ENCODE data around the gene PLS1. TPM values are rescaled to one million over a fixed set of nuclear protein-coding genes. Genes with fewer than 3 reads are reported as not detected.

Gene PLS1
- total RNA-seq, 2 donors from 2014 or later: 11.3 to 26.4 TPM

DNA sequence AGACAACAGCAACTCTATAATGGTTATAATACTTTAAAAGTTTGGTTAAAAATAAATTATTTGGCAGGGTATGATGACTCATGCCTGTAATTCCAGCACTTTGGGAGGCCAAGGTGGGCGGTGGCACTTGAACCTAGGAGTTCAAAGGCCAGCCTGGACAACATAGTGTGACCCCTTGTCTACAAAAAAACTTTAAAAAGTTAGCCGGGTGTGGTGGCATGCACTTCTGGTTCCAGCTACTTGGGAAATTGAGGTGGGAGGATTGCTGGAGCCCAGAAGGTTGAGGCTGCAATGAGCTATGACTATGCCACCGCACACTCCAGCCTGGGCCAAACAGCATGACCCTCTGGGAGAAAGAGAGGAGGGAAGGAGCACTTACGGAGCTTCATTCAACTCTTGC lies 119.9 kb downstream of the PLS1 start:
- Histone ChIP-seq H3K4me1 (ENCODE audit: control insufficient read depth, insufficient read depth, low read length) (no peaks in the 10 kb centered on the region), H3K36me3 (ENCODE audit: control insufficient read depth, insufficient read depth, low read length) (no peaks in the 10 kb centered on the region), H3K4me3 (ENCODE audit: low read length) (no peak overlapping the region), H3K9ac (ENCODE audit: extremely low read depth, low read length, poor library complexity, severe bottlenecking) (no peak overlapping the region), H3K27me3 (ENCODE audit: control insufficient read depth, insufficient read depth, low read length, poor library complexity, severe bottlenecking) (no peaks in the 10 kb centered on the region), H3K9me3 (ENCODE audit: control insufficient read depth, low read length) (no peaks in the 10 kb centered on the region), H3K27ac (ENCODE audit: low read depth, low read length) (no peak overlapping the region)
- DNase-seq: no peak
- TF ChIP-seq, protein P1, sequence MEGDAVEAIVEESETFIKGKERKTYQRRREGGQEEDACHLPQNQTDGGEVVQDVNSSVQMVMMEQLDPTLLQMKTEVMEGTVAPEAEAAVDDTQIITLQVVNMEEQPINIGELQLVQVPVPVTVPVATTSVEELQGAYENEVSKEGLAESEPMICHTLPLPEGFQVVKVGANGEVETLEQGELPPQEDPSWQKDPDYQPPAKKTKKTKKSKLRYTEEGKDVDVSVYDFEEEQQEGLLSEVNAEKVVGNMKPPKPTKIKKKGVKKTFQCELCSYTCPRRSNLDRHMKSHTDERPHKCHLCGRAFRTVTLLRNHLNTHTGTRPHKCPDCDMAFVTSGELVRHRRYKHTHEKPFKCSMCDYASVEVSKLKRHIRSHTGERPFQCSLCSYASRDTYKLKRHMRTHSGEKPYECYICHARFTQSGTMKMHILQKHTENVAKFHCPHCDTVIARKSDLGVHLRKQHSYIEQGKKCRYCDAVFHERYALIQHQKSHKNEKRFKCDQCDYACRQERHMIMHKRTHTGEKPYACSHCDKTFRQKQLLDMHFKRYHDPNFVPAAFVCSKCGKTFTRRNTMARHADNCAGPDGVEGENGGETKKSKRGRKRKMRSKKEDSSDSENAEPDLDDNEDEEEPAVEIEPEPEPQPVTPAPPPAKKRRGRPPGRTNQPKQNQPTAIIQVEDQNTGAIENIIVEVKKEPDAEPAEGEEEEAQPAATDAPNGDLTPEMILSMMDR (conservative IDR thresholded peaks at IDR 0.05): no peak
- H3K36me3 Mint-ChIP-seq (ENCODE audit: low read depth): no peaks in the 10 kb centered on the region
- H3K9me3 Mint-ChIP-seq: no peaks in the 10 kb centered on the region
- no peak overlapping the region for H3K27ac Mint-ChIP-seq
- H3K27me3 Mint-ChIP-seq (ENCODE audit: insufficient read depth): no peaks in the 10 kb centered on the region
- H3K4me3 Mint-ChIP-seq: no peak overlapping the region
- H3K4me1 Mint-ChIP-seq: peaks cover 15% of the 10 kb centered on the region
- 92 to 95% methylated on average over 3 to 4 of the region's 4 CpGs for WGBS, 2 experiments (ENCODE audit: insufficient coverage in 1 of 2, insufficient read length in 1 of 2)

DNA sequence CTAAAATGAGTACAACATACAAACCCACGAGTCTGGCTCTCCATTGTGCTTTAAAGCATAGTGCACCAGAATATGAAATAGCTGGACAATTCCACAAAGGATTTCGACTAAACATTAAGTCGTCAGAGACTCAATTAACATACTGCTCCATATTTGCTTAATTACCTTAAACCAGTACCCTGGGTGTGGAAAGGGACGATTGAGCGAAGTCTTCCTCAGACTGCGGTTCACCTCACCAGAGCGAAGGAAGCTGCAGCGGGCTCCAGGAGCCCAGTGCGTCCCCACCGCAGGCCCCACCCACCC lies 127.4 kb downstream of the PLS1 start:
- Mint-ChIP-seq H3K4me3 (peak overlapping the region; percentile 88), H3K4me1 (peaks cover 14% of the 10 kb centered on the region), H3K27me3 (ENCODE audit: insufficient read depth) (peaks cover 2% of the 10 kb centered on the region), H3K9me3 (peaks cover 9% of the 10 kb centered on the region), H3K36me3 (ENCODE audit: low read depth) (peaks cover under 1% of the 10 kb centered on the region), H3K27ac (peak overlapping the region; percentile 98)
- Histone ChIP-seq H3K9ac (ENCODE audit: extremely low read depth, low read length, poor library complexity, severe bottlenecking) (no peak overlapping the region), H3K36me3 (ENCODE audit: control insufficient read depth, insufficient read depth, low read length) (no peaks in the 10 kb centered on the region), H3K4me3 (ENCODE audit: low read length) (peak overlapping the region; percentile 86), H3K27ac (ENCODE audit: low read depth, low read length) (no peak overlapping the region), H3K4me1 (ENCODE audit: control insufficient read depth, insufficient read depth, low read length) (no peaks in the 10 kb centered on the region), H3K9me3 (ENCODE audit: control insufficient read depth, low read length) (no peaks in the 10 kb centered on the region), H3K27me3 (ENCODE audit: control insufficient read depth, insufficient read depth, low read length, poor library complexity, severe bottlenecking) (no peaks in the 10 kb centered on the region)
- no peak for DNase-seq
- 9 to 50% methylated on average over 1 to 10 of the region's 10 CpGs for WGBS, 2 experiments (ENCODE audit: insufficient coverage in 1 of 2, insufficient read length in 1 of 2)
- TF ChIP-seq, protein P1 (conservative IDR thresholded peaks at IDR 0.05): no peak

DNA sequence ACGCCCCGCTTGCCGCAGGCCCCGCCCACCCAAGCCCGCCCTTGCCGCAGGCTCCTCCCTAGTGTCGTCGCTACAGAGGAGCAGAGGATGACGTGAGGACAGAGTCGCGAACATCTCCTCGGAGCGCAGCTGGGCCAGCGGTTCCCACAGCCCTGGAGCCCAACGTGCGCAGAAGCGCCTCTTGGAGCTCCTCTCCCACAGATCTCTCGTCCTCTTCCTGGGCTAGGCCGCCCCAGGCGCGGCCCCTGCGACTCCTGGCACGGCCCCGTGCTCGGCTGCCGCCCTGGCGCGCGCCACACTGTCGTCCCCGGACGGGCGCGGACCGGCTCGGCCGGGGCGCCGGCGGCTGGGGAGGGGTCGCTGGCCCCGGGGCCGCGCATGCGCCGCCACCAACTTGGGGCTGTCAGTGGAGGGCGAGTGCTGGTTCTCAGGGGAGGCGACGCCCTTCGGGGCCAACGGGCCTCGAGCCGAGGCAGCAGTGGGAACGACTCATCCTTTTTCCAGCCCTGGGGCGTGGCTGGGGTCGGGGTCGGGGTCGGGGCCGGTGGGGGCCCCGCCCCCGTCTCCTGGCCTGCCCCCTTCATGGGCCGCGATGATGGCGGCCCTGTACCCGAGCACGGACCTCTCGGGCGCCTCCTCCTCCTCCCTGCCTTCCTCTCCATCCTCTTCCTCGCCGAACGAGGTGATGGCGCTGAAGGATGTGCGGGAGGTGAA lies 127.9 kb downstream of the PLS1 start, which contains the start of gene TRPC1:
TSS of gene TRPC1 (plus strand) at position 67 of the 714 bp plus-strand sequence. CDS start at position 593, 526 bp downstream.
- Mint-ChIP-seq H3K4me1 (peaks cover 11% of the 10 kb centered on the region), H3K27ac (peak within 1 kb of the TSS; percentile 98), H3K27me3 (ENCODE audit: insufficient read depth) (peaks cover 2% of the 10 kb centered on the region), H3K4me3 (peak within 1 kb of the TSS; percentile 88), H3K36me3 (ENCODE audit: low read depth) (peaks cover 3% of the 10 kb centered on the region), H3K9me3 (peaks cover 9% of the 10 kb centered on the region)
- Histone ChIP-seq H3K4me1 (ENCODE audit: control insufficient read depth, insufficient read depth, low read length) (no peaks in the 10 kb centered on the region), H3K9ac (ENCODE audit: extremely low read depth, low read length, poor library complexity, severe bottlenecking) (peak within 1 kb of the TSS; percentile 85), H3K27ac (ENCODE audit: low read depth, low read length) (peak within 1 kb of the TSS; percentile 98), H3K27me3 (ENCODE audit: control insufficient read depth, insufficient read depth, low read length, poor library complexity, severe bottlenecking) (no peaks in the 10 kb centered on the region), H3K36me3 (ENCODE audit: control insufficient read depth, insufficient read depth, low read length) (no peaks in the 10 kb centered on the region), H3K4me3 (ENCODE audit: low read length) (peak within 1 kb of the TSS; percentile 86), H3K9me3 (ENCODE audit: control insufficient read depth, low read length) (no peaks in the 10 kb centered on the region)
- 0% methylated on average over 7 to 70 of the region's 73 CpGs for WGBS, 2 experiments (ENCODE audit: insufficient coverage in 1 of 2, insufficient read length in 1 of 2)
- TF ChIP-seq, protein P1 (conservative IDR thresholded peaks at IDR 0.05): no peak
- DNase-seq: peak; percentile 95
